Measurements from ENCODE around the gene ZNF692.

ZNF692 gene

GRCh38 chr1:248815407-248816034 is 43.4 kb downstream of the ZNF692 start:
- Histone ChIP-seq H3K4me3 (ENCODE audit: low read length) (no peak overlapping the region), H4K20me1 (ENCODE audit: control insufficient read depth, insufficient read depth, low read depth, low read length) (no peaks in the 10 kb centered on the region), H3K27me3 (ENCODE audit: control insufficient read depth, low read length) (no peaks in the 10 kb centered on the region), H3K79me2 (ENCODE audit: control insufficient read depth, low read length) (peaks cover 16% of the 10 kb centered on the region), H3F3A (ENCODE audit: control insufficient read depth, insufficient read depth) (no peaks in the 10 kb centered on the region), H3K9me2 (replicated peaks; ENCODE audit: control insufficient read depth, low read length) (no peaks in the 10 kb centered on the region), H3K27ac (ENCODE audit: low read depth, low read length) (no peak overlapping the region), H3K9me3 (ENCODE audit: control insufficient read depth, insufficient read depth, low read length) (no peaks in the 10 kb centered on the region), H3K4me1 (ENCODE audit: control insufficient read depth, low read length) (peaks cover 13% of the 10 kb centered on the region), H3K36me3 (ENCODE audit: control insufficient read depth, low read length) (peaks cover 46% of the 10 kb centered on the region), H3K4me2 (ENCODE audit: low read length) (no peak overlapping the region)
- TF ChIP-seq EZH2phosphoT487 (IDR thresholded peaks at IDR 0.05; ENCODE audit: borderline replicate concordance, low read length) (no peak), CTCF (IDR thresholded peaks at IDR 0.05; ENCODE audit: low read depth, low read length, poor library complexity, severe bottlenecking) (no peak)

- Histone ChIP-seq H3K4me2 (ENCODE audit: low read length) (no peak overlapping the region), H3K9me3 (ENCODE audit: control insufficient read depth, insufficient read depth, low read length) (no peaks in the 10 kb centered on the region), H4K20me1 (ENCODE audit: control insufficient read depth, insufficient read depth, low read depth, low read length) (no peaks in the 10 kb centered on the region), H3F3A (ENCODE audit: control insufficient read depth, insufficient read depth) (no peaks in the 10 kb centered on the region), H3K27me3 (ENCODE audit: control insufficient read depth, low read length) (no peaks in the 10 kb centered on the region), H3K4me3 (ENCODE audit: low read length) (no peak overlapping the region), H3K4me1 (ENCODE audit: control insufficient read depth, low read length) (peaks cover 6% of the 10 kb centered on the region), H3K79me2 (ENCODE audit: control insufficient read depth, low read length) (peaks cover 10% of the 10 kb centered on the region), H3K9me2 (replicated peaks; ENCODE audit: control insufficient read depth, low read length) (no peaks in the 10 kb centered on the region), H3K36me3 (ENCODE audit: control insufficient read depth, low read length) (peaks cover 40% of the 10 kb centered on the region), H3K27ac (ENCODE audit: low read depth, low read length) (no peak overlapping the region)
- TF ChIP-seq EZH2phosphoT487 (IDR thresholded peaks at IDR 0.05; ENCODE audit: borderline replicate concordance, low read length) (no peak), CTCF (IDR thresholded peaks at IDR 0.05; ENCODE audit: low read depth, low read length, poor library complexity, severe bottlenecking) (no peak)
These were observed 44.5 kb downstream of the ZNF692 start for GRCh38 chr1:248814351-248814750.

GRCh38 chr1:248813546-248813945 is 45.3 kb downstream of the ZNF692 start:
- H3K79me2 ChIP-seq (ENCODE audit: control insufficient read depth, low read length): peaks cover 2% of the 10 kb centered on the region; the same call in 1 of the 2 replicates
- H3K4me3 ChIP-seq (ENCODE audit: low read length): no peak overlapping the region
- no peak overlapping the region for H3K27ac ChIP-seq (ENCODE audit: low read depth, low read length)
- no peaks in the 10 kb centered on the region for H3K9me2 ChIP-seq (replicated peaks; ENCODE audit: control insufficient read depth, low read length)
- H3K9me3 ChIP-seq (ENCODE audit: control insufficient read depth, insufficient read depth, low read length): no peaks in the 10 kb centered on the region
- H3F3A ChIP-seq (ENCODE audit: control insufficient read depth, insufficient read depth): no peaks in the 10 kb centered on the region
- no peaks in the 10 kb centered on the region for H4K20me1 ChIP-seq (ENCODE audit: control insufficient read depth, insufficient read depth, low read depth, low read length)
- H3K4me1 ChIP-seq (ENCODE audit: control insufficient read depth, low read length): no peaks in the 10 kb centered on the region
- no peak overlapping the region for H3K4me2 ChIP-seq (ENCODE audit: low read length)
- H3K36me3 ChIP-seq (ENCODE audit: control insufficient read depth, low read length): peaks cover 33% of the 10 kb centered on the region
- TF ChIP-seq CTCF (IDR thresholded peaks at IDR 0.05; ENCODE audit: low read depth, low read length, poor library complexity, severe bottlenecking) (no peak), EZH2phosphoT487 (IDR thresholded peaks at IDR 0.05; ENCODE audit: borderline replicate concordance, low read length) (no peak)
- no peaks in the 10 kb centered on the region for H3K27me3 ChIP-seq (ENCODE audit: control insufficient read depth, low read length)

All from DOHH2 (cell line).